Tibial artery (tissue), 4 donors: ENCODE measurements around the gene LRRC8D.

Source experiments
- DNase-seq, 2 donors: peaks; one replicate each; pipeline ENCODE4 v3.0.0-alpha.2; 2019
- H3K27ac ChIP-seq, 2 donors: fragments of 200-600 bp; sonication (generic) in 1 of 2; 1 replicate in 1 of 2; 2 replicates in 1 of 2; pipeline ENCODE4 v1.5.1; 2018 to 2019; ENCODE audit warnings: mild to moderate bottlenecking in 1 of 2
- H3K27me3 ChIP-seq, 2 donors: fragments of 200-600 bp; sonication (generic) in 1 of 2; one replicate each; pipeline versions ENCODE4 v1.5.1 to v1.6.0; 2016 to 2019
- H3K36me3 ChIP-seq, 3 donors: fragments of 200-600 bp; sonication (generic) in 2 of 3; one replicate each; pipeline ENCODE4 v1.5.1; 2016 to 2019; ENCODE audit warnings: mild to moderate bottlenecking in 2 of 3
- H3K4me1 ChIP-seq, 4 donors: fragments of 200-600 bp; sonication (generic) in 2 of 4; 1 replicate in 3 of 4; 2 replicates in 1 of 4; pipeline ENCODE4 v1.5.1; 2016 to 2019
- H3K4me3 ChIP-seq, 2 donors: fragments of 200-600 bp; sonication (generic) in 1 of 2; 1 replicate in 1 of 2; 2 replicates in 1 of 2; pipeline ENCODE4 v1.5.1; 2018 to 2019; ENCODE audit warnings: mild to moderate bottlenecking in 2 of 2
- H3K9me3 ChIP-seq, 3 donors: fragments of 200-600 bp; sonication (generic) in 1 of 3; one replicate each; pipeline ENCODE4 v1.5.1; 2016 to 2019
- CTCF ChIP-seq, 2 experiments: fragments of 200-600 bp in 1 of 2; fragments of 450-650 bp in 1 of 2; IDR thresholded peaks; one replicate each; pipeline ENCODE4 v1.5.1; 2017 to 2019; ENCODE audit warnings: antibody characterized with exemption in 2 of 2, mild to moderate bottlenecking in 1 of 2, moderate library complexity in 1 of 2
- intact Hi-C: fragments of 100-400 bp; cut with DNase I; formaldehyde crosslinking; loops from one replicate; pipeline ENCODE4 v1.15.0; 2023; ENCODE audit warnings: low total_unique reads

Gene LRRC8D

GRCh38 chr1:89897347-89898133 is 76.7 kb downstream of the LRRC8D start:
- DNase-seq: no peak
- intact Hi-C loops: no loop called here
- Histone ChIP-seq H3K4me3 (no peak overlapping the region), H3K9me3 (no peaks in the 10 kb centered on the region), H3K36me3 (no peaks in the 10 kb centered on the region), H3K4me1 (no peaks in the 10 kb centered on the region), H3K27ac (no peak overlapping the region), H3K27me3 (no peaks in the 10 kb centered on the region)
- no peak for TF ChIP-seq CTCF (IDR thresholded peaks at IDR 0.05)

GRCh38 chr1:89898150-89898549 is 77.3 kb downstream of the LRRC8D start:
- no peaks in the 10 kb centered on the region for H3K4me1 ChIP-seq
- no peak overlapping the region for H3K27ac ChIP-seq
- no peaks in the 10 kb centered on the region for H3K36me3 ChIP-seq
- no peaks in the 10 kb centered on the region for H3K9me3 ChIP-seq
- no peak overlapping the region for H3K4me3 ChIP-seq
- DNase-seq: no peak
- H3K27me3 ChIP-seq: no peaks in the 10 kb centered on the region
- TF ChIP-seq CTCF (IDR thresholded peaks at IDR 0.05): no peak
- intact Hi-C loops: no loop called here

- H3K27ac ChIP-seq: no peak overlapping the region
- no peaks in the 10 kb centered on the region for H3K36me3 ChIP-seq
- no peak for DNase-seq
- H3K4me3 ChIP-seq: no peak overlapping the region
- no peaks in the 10 kb centered on the region for H3K9me3 ChIP-seq
- intact Hi-C loops: no loop called here
- no peaks in the 10 kb centered on the region for H3K4me1 ChIP-seq
- no peak for TF ChIP-seq CTCF (IDR thresholded peaks at IDR 0.05)
- no peaks in the 10 kb centered on the region for H3K27me3 ChIP-seq
These were observed 78.1 kb downstream of the LRRC8D start for GRCh38 chr1:89898695-89899470.

- Histone ChIP-seq H3K36me3 (no peaks in the 10 kb centered on the region), H3K4me3 (no peak overlapping the region), H3K4me1 (no peaks in the 10 kb centered on the region), H3K9me3 (no peaks in the 10 kb centered on the region), H3K27ac (no peak overlapping the region), H3K27me3 (no peaks in the 10 kb centered on the region)
- intact Hi-C loops: no loop called here
- TF ChIP-seq CTCF (IDR thresholded peaks at IDR 0.05): no peak
- no peak for DNase-seq
These were observed 79.5 kb downstream of the LRRC8D start for GRCh38 chr1:89900323-89900722.

GRCh38 chr1:89900791-89901708 is 80.2 kb downstream of the LRRC8D start:
- intact Hi-C loops: no loop called here
- no peaks in the 10 kb centered on the region for H3K27me3 ChIP-seq
- TF ChIP-seq CTCF (IDR thresholded peaks at IDR 0.05): no peak
- H3K36me3 ChIP-seq: no peaks in the 10 kb centered on the region
- no peak overlapping the region for H3K27ac ChIP-seq
- no peak for DNase-seq
- peaks cover 0 to 2% (median 0%) of the 10 kb centered on the region in 4 donors for H3K4me1 ChIP-seq
- H3K9me3 ChIP-seq: no peaks in the 10 kb centered on the region
- no peak overlapping the region for H3K4me3 ChIP-seq
